COR-L47 (cell line): ENCODE results near the gene ANKRD42.
A peak's percentile ranks its signal among the peaks of the same experiment; 100 is the strongest.
"Not testable (repeated sequence)": the region's sequence is repeated elsewhere in the genome, so short reads cannot be mapped to it uniquely, and the experiment has no call there.

Experiments used
- DNase-seq: peaks from one replicate; lab custom pipeline; 2025; lab: John Stamatoyannopoulos, UW

ANKRD42 gene

GRCh38 chr11:83241291-83241946 lies 47.9 kb downstream of the ANKRD42 start:
- DNase-seq, result peak; percentile 63

- DNase-seq, result no peak
Measured at GRCh38 chr11:83249445-83249844, 55.9 kb downstream of the ANKRD42 start.

GRCh38 chr11:83249972-83250593 lies 56.6 kb downstream of the ANKRD42 start:
- peak; percentile 24 for DNase-seq

GRCh38 chr11:83252266-83252665 lies 58.8 kb downstream of the ANKRD42 start:
- no peak for DNase-seq

GRCh38 chr11:83252941-83253340 lies 59.4 kb downstream of the ANKRD42 start:
- DNase-seq, result no peak

GRCh38 chr11:83255366-83255765 lies 61.9 kb downstream of the ANKRD42 start:
- no peak for DNase-seq

GRCh38 chr11:83256602-83257340 lies 63.3 kb downstream of the ANKRD42 start:
- no peak for DNase-seq

- no peak for DNase-seq
Measured at GRCh38 chr11:83257761-83258168, 64.3 kb downstream of the ANKRD42 start.

GRCh38 chr11:83259559-83259958 lies 66.0 kb downstream of the ANKRD42 start:
- no peak for DNase-seq

- no peak for DNase-seq
Measured at GRCh38 chr11:83265331-83265730, 71.8 kb downstream of the ANKRD42 start.

- DNase-seq, result not testable (repeated sequence)
Measured at GRCh38 chr11:83269080-83269479, 75.6 kb downstream of the ANKRD42 start.

GRCh38 chr11:83271734-83272133 lies 78.2 kb downstream of the ANKRD42 start:
- DNase-seq, result not testable (repeated sequence)

GRCh38 chr11:83272627-83273026 lies 79.1 kb downstream of the ANKRD42 start:
- DNase-seq, result no peak

GRCh38 chr11:83275888-83276641 lies 82.6 kb downstream of the ANKRD42 start:
- no peak for DNase-seq

- DNase-seq, result no peak
Measured at GRCh38 chr11:83278351-83278750, 84.8 kb downstream of the ANKRD42 start.

- no peak for DNase-seq
Measured at GRCh38 chr11:83280256-83280655, 86.7 kb downstream of the ANKRD42 start.

- DNase-seq, result no peak
Measured at GRCh38 chr11:83282084-83282716, 88.7 kb downstream of the ANKRD42 start.

- DNase-seq, result no peak
Measured at GRCh38 chr11:83284501-83285150, 91.1 kb downstream of the ANKRD42 start.

GRCh38 chr11:83285151-83285770 lies 91.7 kb downstream of the ANKRD42 start:
- DNase-seq, result no peak

- peak; percentile 97 for DNase-seq
Measured at GRCh38 chr11:83285771-83286528, 92.4 kb downstream of the ANKRD42 start, which contains the start of gene CCDC90B. Gene CCDC90B (minus strand): TSS chr11:83286367. CDS start chr11:83285972, 395 bp downstream.
